Neural cell (in vitro differentiated cells): ENCODE data around the gene BNIP5.

Experiments
- POLR2AphosphoS5 ChIP-seq: IDR thresholded peaks from 2 replicates; pipeline ENCODE4 v1.6.1; 2012
- TAF1 ChIP-seq: IDR thresholded peaks from 2 replicates; pipeline ENCODE4 v1.6.1; 2012; ENCODE audit warnings: low read depth
- TF ChIP-seq, protein P1 (sequence below): fragments of 450-650 bp; IDR thresholded peaks from 2 replicates; pipeline ENCODE4 v1.5.1; 2014; ENCODE audit warnings: antibody characterized with exemption, mild to moderate bottlenecking, moderate library complexity; ENCODE audit not compliant: poor library complexity, severe bottlenecking

DNA sequence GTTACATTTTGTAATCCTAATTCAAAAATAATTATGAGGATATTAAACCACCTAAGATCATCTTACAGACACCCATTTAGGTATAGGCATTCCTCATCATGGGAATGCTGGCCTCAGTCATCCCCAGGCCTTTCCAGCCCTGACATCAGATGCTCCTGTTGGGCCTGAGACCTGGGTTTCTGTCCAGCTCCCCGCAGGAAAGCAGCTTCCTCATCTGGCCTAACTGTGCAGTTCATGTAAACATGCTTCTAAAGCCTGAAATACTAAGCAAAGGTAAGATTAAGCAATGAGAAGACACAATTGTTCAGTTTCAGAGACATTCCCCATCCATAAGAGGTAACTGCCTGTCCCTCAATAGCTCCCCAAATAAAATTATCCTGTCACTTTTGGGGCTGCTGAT is 31.7 kb upstream of the BNIP5 start:
- TF ChIP-seq, protein P1, sequence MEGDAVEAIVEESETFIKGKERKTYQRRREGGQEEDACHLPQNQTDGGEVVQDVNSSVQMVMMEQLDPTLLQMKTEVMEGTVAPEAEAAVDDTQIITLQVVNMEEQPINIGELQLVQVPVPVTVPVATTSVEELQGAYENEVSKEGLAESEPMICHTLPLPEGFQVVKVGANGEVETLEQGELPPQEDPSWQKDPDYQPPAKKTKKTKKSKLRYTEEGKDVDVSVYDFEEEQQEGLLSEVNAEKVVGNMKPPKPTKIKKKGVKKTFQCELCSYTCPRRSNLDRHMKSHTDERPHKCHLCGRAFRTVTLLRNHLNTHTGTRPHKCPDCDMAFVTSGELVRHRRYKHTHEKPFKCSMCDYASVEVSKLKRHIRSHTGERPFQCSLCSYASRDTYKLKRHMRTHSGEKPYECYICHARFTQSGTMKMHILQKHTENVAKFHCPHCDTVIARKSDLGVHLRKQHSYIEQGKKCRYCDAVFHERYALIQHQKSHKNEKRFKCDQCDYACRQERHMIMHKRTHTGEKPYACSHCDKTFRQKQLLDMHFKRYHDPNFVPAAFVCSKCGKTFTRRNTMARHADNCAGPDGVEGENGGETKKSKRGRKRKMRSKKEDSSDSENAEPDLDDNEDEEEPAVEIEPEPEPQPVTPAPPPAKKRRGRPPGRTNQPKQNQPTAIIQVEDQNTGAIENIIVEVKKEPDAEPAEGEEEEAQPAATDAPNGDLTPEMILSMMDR, result no peak
- TF ChIP-seq POLR2AphosphoS5 (no peak), TAF1 (no peak)
